HG03558 (cell line): ENCODE data around the gene F13A1.

Experiments
- ATAC-seq: cut with Tn5 transposase; IDR thresholded peaks from one replicate; pipeline ENCODE4 v1.9.1; 2021; ENCODE audit warnings: moderate number of reproducible peaks; ENCODE audit not compliant: unreplicated experiment; ENCODE audit errors: extremely low read depth

Gene F13A1

DNA sequence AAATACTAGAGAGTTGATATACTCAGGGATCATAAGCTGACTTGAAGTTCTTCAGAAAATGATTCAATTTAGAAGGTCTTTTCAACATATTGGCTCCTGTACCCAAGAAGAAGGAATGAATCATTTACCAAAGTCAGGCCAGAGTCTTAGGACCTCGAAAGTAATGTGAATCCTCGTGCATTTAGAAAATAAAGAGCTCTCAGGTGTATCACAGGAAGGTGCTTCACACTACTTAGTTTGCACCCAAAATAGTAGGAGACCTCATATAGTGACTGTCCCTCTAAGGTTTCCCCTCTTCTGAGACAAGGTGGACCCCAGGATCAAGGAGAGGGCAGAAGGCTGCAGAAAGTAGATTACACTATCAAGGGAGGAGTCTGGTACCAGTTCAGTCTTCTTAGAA, 71.8 kb downstream of the F13A1 start:
- no peak for ATAC-seq

DNA sequence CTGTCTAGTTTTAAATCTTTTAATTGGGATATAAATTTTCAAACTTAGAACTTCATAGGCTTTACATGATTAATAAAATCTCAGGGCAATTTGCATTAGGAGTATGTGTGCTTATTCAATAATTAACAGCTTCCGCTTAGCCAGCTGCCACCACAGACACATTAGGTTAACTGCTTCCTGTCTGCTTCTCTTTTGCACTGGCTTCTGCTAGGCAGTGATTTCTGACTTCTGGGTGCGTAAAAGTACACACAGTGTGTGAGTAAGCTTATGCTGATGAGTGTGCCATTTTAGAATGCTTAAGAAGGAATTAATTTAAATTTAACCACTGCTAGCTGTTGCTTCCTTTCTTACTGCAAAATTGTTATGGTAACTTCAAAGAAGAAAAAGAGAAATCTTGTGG, 73.9 kb downstream of the F13A1 start:
- no peak for ATAC-seq

DNA sequence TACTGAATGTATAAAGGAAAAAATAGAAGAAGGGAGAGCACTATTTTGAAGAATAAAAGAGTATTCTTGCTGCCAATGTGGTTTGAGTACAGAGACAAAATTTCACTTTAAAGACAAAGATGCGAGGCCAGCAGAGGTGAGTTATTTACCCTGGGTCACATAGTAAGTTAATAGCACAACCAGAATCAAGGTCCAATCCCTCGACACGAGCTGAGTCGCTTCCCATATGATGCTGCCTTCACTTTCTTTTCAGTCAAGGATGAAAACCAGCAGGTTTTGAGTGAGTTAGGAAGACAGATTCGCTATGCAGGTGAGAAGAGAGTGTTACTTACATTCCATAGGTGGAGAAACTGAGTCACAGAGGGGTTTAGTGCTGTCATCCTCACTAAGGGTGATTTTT, 75.8 kb downstream of the F13A1 start:
- ATAC-seq: no peak

DNA sequence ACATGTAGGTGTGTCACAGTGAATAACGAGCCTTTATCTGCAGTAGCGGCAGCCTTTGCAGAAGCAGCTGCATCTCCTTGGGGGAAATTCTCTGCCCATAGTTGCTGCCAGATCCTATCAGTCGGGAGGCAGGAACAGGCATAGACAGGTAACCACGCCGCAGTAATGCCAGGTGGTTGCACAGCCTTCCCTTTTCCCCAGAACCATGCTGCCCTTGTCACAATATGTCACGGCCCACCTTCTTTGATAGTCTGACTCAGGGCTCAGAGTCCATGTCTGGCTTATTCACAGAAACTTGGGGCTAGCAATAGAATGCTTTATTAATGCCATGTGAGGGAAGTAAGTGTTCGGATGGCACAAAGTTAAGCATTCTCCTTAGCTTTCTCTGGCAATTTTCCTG, 76.6 kb downstream of the F13A1 start:
- ATAC-seq: no peak

DNA sequence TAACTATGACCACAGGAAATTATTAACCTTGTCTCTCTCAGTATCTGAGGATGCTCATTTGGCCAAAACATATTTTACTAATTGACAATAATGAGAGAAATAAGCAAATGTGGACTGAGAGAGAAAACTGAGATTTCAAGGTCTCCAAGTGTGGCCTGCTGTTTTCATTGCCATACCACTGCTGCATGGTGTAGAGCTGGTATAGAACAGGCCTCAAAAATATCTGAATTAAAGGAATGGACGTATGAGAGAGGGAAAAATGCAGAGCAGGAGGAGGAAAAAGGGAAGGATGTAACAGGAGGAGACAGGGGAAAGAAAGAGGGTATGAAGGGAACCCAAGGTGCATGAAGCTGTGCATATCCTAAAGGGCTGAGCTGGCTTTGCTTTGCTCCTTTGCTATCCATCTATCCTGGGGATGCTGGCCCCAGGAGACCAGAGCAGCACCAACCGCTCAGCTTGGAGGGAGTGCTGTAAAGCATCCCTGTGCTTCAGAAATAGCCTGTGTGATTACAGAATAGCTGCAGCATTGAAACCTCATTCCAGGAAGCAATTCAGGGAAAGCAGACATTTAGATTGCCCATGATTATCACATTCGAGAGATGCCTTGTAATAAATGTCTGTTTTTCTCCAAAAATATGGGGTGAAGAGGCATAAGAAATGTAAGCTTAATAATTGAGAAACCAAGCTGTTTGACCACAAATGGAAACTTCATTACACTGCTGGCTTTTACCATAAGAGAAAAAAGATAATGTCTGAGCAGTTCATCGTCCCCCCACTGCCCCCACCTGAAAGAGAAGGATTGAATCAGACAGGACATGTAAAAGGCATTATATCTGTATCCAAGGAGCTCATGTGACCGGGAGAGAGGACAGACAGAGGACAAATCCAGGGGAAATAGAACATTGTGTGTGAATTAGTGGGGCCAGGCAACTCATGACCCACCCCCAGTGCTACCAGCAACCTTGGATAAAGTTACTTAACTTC, 80.6 kb downstream of the F13A1 start:
- no peak for ATAC-seq

DNA sequence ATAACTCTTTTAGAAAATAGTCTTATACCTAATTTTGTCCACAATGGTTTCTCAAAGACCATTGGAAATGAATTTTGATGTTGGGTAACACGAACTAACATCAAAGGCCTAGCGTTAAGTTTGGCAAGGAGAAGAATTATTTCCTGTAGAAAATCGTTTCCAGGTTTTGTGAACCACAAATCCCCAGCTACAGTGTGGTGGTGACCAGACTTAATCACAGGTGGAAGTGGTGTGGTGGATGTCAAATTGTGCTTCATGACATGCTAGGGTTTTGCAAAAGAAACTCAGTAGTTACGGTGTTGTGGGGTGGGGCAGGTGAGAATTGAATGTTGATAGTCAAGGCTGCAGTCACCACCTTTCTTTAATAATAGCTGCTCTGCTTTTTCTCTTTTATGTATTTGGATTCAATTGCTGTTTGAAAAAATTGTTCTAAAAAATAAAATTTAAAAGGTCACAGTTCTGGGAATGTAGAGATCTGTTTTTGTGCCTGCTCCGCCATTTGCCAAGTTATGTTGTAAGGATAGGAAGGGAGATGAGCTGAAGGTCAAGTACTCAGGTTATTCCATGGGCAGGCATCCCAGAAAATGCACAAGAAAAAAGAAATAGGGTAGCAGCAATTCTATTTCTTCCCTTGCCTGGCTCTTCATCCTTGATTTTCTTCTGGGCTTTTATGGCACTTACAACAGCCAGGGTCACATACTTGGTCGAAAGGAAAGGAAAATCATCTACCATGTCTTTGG, 83.6 kb downstream of the F13A1 start:
- no peak for ATAC-seq

DNA sequence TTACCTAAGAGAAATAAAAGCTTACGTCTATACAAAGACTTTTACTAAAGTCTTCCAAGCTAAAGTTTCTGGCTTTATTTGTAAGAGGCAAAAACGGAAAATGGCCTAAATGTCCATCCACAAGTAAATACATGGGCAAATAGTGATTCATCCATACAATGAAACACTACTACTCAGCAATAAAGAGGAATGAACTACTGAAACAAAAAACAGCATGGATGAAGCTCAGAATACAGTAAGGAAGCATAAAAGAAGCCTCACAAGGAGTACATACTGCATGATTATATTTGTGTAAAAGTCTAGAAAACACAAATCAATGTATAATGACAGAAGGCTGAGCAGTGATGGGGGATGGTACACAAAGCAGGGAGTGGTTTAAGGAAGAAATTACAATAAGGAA, 84.7 kb downstream of the F13A1 start:
- ATAC-seq: no peak

DNA sequence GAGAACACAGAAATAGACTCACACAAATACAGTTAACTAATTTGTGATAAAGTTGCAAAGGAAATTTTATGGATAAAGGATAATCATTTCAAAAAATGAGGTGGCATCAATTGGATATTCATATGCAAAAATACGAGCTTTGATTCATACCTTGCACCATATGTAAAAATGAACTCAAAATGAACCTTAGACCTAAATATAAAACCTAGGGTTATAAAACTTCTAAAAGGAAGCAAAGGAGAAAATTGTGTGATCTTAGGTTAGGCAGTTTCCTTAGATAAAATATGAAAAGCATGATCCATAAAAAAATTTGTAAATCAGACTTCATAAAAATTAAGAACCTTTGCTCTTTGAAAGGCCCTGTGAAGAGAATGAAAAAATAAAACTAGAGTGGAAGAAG, 85.5 kb downstream of the F13A1 start:
- ATAC-seq: no peak

DNA sequence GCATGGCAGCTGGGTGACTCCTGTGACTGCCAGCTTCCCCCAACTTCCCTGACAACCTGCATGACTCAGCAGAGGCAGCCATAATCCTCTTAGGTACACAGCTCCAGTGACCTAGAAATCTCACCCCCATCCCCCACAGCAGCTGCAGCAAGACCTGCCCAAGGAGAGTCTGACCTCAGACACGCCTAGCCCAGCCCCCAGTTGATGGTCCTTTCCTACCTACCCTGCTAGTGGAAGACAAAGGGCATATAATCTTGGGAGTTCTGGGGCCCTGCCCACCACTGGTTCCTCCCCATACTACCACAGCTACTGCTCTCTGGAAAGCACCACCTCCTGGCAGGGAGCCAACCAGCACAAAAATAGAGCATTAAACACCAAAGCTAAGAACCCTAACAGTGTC, 90.2 kb downstream of the F13A1 start:
- no peak for ATAC-seq

DNA sequence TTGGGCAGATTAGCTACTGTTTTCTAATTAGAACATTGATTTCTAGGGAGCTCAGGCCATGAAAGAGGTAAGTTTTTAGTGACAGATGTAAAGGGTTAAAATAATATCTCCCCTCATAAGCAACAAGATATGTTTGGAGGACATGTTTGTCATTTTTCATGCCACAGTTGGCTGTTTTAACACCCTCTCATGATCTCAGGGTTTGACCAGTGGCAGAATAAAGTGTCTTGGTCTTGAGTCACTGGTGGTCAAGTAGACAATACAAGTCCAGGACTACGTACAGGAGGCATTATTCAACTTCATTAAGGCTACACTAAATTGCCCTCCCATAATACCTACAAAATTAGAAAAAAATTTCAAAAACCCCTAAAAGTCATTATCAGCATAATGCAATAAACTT, 92.6 kb downstream of the F13A1 start:
- ATAC-seq: no peak

DNA sequence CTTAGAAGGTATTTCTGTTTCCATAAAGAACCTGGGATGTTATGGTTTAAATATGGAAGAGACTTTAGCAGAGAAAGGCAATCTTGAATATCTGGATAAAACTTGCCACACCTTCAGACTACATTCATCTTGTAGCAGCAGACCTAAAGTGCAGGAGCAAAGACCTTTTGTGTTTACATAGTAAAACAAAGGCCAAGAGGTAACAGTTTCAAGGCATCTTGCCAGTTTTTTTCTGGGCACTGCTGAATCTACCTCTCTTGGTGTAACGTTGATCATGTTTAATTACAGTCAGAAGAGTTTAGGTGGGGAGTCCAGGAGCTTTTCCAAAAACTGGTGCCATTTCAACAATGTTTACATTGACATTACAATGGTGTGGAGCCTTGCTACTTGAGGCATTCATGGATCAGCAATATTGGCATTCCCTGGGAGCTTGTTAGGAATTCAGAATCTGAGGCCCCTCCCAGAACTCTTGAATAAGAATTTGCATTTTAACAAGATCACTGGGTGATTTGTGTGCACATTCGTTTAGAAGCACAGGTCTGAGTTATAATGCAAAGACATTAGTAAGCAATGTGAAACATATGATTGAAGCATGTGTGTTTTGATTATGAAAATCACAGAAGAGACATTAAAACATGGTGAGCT, 94.5 kb downstream of the F13A1 start:
- ATAC-seq: no peak

DNA sequence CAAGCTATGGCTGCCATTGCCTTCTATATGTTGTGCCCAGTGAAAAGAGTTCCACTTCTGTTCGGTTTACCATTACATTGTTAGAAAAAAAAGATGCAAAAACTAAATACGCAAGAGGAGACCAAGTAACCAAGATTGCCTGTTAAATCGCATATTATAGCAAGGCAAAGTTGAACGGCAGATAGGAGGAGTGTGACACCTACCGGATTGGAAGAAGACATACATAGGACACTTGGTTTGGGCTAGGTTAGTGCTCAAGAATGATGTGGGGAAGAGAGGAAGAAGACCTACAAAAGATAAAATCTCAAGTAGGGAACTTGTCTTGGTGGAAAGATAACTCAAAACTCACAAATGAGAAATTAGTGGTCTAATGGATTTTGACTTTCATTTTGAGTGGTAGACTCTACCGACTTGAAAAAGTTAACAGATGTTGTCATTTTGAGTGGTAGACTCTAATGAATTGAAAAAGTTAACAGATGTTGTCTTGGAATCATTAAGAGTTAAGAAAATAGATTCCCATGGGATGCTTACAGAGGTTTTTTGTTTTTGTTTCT, 95.5 kb downstream of the F13A1 start:
- ATAC-seq: no peak

DNA sequence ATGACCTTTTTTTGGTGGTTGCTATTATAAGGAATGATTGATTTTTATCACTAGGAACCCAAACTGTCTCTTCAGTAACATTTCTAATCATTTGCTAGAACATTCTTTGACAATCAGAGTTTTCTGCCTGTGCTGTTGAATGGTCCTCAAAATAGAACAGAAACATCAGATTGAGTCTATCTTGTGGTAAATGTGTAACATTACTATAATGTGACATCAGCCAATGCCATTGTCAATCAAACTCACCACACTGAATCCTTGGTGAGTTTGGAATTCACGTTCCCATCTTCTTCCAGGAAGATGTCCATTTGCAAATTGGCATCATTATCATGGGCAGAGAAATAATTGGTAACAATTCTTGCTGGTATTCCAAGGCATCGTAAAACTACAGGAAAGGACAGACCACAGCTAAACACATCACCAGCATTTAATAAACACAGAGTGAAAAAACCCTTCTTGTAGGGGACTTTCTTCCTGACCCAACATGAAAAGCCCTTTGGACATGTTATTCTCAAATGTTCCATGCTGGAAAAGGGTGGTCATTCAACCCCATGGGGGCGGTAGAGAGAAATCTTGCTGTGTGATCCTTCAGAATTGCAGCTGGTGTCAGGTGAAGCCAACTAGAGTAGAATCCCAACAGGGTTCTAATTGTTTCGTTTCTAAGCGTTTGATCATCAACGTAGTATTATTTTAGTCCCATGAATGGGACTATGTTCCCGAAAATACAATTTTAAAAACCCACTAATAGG, 98.5 kb downstream of the F13A1 start:
- ATAC-seq: no peak

DNA sequence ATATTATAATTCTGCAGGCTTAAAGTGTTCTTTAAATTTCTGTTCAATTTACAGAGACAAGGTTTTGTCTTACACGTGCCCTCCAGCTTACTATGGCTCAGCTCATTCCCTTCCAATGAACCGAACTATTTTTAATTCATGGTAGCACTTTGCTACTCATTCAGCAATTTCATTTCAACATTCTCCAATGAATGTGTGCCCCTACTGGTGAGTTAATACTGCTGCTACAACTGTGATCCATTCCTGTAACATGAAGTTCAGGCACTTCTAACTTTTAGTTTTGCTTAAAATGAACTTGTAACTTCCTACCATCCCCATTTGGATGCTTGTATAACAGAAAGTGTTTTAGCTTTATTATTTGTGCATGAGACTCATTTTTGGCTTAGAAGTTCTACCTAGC, 99.7 kb downstream of the F13A1 start:
- no peak for ATAC-seq

DNA sequence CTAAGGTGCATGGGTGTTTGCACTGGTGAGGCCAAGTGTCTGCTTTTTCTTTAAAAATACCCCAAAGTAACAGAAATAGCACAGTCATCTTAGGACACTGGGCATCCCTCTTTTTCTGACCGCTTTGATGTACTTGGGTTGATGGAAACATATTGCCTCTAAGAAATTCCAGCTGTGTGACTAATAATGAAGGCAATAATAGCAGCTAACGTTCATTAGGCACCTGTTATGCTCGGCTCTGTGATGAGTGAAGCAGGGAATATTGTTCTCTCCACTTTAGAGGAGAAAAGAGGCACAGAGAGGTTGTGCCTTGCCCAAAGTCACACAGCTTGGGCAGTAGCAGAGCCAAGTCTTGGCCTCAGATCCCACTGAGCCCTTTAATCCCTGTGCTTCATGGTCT, 100.7 kb downstream of the F13A1 start:
- ATAC-seq: no peak

DNA sequence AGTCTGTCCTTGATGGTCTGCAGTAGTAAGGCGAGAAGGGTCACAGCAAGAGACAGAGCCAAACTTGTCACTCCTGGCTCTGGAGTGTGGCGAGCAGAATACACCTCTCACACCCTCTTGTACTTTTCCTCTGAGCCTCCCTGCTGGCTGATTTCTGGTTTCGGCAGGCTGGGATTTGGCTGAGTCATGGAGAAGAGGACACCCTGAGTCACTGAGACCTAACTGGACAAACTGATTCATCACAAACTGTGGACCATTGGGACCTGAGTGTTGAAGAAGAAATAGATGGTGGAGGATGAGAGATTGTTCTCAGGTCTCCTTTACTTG, 101.7 kb downstream of the F13A1 start:
- ATAC-seq: no peak

DNA sequence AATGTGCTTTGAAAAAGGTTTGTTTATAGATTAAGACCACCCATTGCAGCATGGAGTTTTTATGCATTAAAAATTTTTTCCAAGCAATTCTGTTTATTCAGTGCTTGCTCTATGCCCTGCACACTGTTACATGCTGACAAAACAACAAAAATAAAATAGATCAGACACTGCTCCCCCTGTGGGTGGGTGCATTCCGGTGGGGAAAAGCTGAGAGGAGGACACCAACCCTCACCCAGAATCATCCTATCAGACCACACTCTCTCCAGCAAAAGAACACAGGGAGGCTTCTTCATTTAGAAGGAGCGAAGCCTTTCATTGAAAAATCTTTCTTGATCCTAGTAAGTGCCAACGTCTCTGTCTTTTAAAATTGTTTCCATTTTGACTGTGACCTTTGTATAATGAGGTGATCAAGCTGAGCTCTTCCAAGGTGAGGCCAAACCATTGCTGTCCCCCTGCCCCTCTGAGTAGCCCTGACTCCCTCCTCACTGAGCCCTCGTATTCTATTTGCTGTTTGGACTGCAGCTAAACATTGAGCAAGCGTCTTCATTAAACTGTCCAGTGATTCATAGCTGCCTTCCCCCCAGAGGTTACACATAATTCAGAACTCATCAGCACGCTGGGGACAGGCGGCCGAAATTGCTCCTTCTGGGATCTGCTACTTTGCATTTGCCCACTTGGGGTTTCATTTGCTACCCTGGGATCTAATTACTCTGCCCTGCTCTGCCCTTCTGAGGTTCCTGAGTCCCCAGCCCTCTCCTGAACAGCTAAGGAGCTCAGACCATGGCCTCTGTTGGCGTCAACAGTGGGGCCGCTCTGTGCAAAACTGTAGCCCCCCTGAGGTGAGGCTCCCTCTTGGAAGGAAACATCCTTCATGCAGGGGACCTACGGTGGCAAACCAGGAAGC, 102.4 kb downstream of the F13A1 start:
- no peak for ATAC-seq

DNA sequence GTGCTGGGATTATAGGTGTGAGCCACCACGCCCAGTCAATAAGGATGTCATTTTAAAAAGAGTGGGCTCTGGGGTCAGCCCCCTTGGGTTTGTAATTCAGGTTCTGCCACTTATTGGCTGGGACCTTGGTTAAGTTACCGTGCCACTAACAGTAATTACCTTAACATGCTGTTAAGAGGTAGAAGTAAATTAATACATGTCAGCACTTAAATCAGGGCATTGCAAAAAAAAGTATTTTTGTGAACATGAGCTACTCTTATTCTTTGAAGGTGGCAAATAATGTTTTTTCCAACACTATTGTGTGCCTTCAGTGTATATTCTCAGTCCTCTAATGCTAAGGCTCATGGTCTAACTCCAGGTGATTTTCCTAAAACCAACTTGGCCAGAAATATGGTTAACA, 109.5 kb downstream of the F13A1 start:
- ATAC-seq: no peak

DNA sequence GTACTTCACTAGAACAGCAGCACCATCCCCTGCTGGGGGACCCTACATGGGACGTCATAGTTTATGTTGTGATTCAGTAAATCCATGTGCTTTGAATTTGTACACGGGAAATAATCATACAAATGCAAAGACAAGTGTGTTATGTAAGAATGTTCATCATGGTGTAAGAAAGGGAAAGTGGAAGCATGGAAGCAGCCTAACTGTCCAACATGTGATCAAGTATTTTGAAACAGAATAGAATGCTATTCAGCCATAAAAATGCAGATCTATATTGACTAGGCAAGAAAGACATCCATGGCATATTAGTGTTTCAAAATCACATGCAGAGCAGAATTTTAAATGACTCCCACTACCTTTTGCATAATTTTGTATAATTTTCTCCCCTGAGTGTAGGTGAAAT, 117.6 kb downstream of the F13A1 start:
- ATAC-seq: no peak
